K562 (cell line): ENCODE measurements around the gene ESRRB. TPM values are rescaled to one million over a fixed set of nuclear protein-coding genes. Genes with fewer than 3 reads are reported as not detected.

ENCODE experiments used
- ATAC-seq: fragments of 200-7000 bp; cut with Tn5 transposase; 3 replicates; pipeline ENCODE4 v1.9.1; 2020; ENCODE audit warnings: moderate library complexity
- BruUV-seq: library from RNA; stranded (reverse); fragments of 400-500 nt; replicated peaks from 2 replicates; lab custom pipeline; 2021; lab: Mats Ljungman, UMichigan
- CTCF ChIA-PET: fragments of 300-600 bp; formaldehyde crosslinking; extraction: SDS; loops from one replicate; lab custom pipeline; 2021; ENCODE audit warnings: low intra/inter-chr PET ratio; lab: Yijun Ruan, JAX
- POLR2A ChIA-PET: fragments of 300-600, 350-650 bp; sonication (Branson Sonifier 250); formaldehyde crosslinking; extraction: SDS; loops from one replicate; lab custom pipeline; 2021; ENCODE audit warnings: antibody characterized with exemption, inconsistent platforms; lab: Yijun Ruan, JAX
- DNase-seq, 4 experiments: peaks; one replicate each; pipeline versions ENCODE4 v3.0.0 to v3.0.0-alpha.2; 2011 to 2018; ENCODE audit warnings: low spot score in 3 of 4, mixed read lengths in 3 of 4; ENCODE audit errors: extremely low read depth in 1 of 4
- FAIRE-seq: peaks from 2 replicates; lab custom pipeline; 2011; peaks lifted over from hg19 to GRCh38; lab: Jason Lieb, UNC
- H2AFZ ChIP-seq: 2 replicates; pipeline ENCODE4 v1.6.0; 2011; ENCODE audit warnings: low read depth, low read length, control low read depth, inconsistent platforms
- H3K27ac ChIP-seq: fragments of 200-600 bp; 3 replicates; pipeline ENCODE4 v1.8.0; 2011; ENCODE audit warnings: low read depth, mild to moderate bottlenecking, control low read depth, inconsistent platforms, low read length, moderate library complexity, mixed read lengths; ENCODE audit errors: extremely low read depth
- H3K27me3 ChIP-seq, 2 experiments: fragments of 300-600 bp in 1 of 2; 2 replicates in 1 of 2; 3 replicates in 1 of 2; pipeline versions ENCODE4 v1.6.0 to v1.8.0; 2011; ENCODE audit warnings: inconsistent platforms in 2 of 2, low read length in 2 of 2, mild to moderate bottlenecking in 1 of 2, mixed read lengths in 1 of 2, moderate library complexity in 1 of 2; ENCODE audit not compliant: control insufficient read depth in 2 of 2, insufficient read depth in 2 of 2
- H3K36me3 ChIP-seq: fragments of 300-600 bp; 3 replicates; pipeline ENCODE4 v1.8.0; 2011; ENCODE audit warnings: mild to moderate bottlenecking, low read length, inconsistent platforms; ENCODE audit not compliant: control insufficient read depth, insufficient read depth
- H3K4me1 ChIP-seq, 2 experiments: fragments of 200-600 bp in 1 of 2; replicated peaks in 1 of 2; 2 replicates in 1 of 2; 3 replicates in 1 of 2; pipeline versions ENCODE4 v1.5.1 to v1.8.0; 2011; ENCODE audit warnings: inconsistent platforms in 2 of 2, low read length in 2 of 2, mild to moderate bottlenecking in 1 of 2, mixed read lengths in 1 of 2, moderate library complexity in 1 of 2; ENCODE audit not compliant: control insufficient read depth in 2 of 2, insufficient read depth in 2 of 2
- H3K4me2 ChIP-seq: 2 replicates; pipeline ENCODE4 v1.6.1; 2011; ENCODE audit warnings: low read length, control low read depth, inconsistent platforms, mixed read lengths; ENCODE audit not compliant: insufficient read depth
- H3K4me3 ChIP-seq: fragments of 200-600 bp; sonication (generic), shearing (Covaris generic); 2 replicates; pipeline ENCODE4 v1.5.1; 2016; ENCODE audit warnings: control low read depth, inconsistent platforms
- H3K79me2 ChIP-seq: fragments of 200-600 bp; 3 replicates; pipeline ENCODE4 v1.8.0; 2011; ENCODE audit warnings: low read length, inconsistent platforms; ENCODE audit not compliant: control insufficient read depth, insufficient read depth
- H3K9ac ChIP-seq, 2 experiments: 2 replicates each; pipeline versions ENCODE4 v1.6.0 to v1.6.1; 2011; ENCODE audit warnings: low read depth in 2 of 2, low read length in 2 of 2, control low read depth in 1 of 2, inconsistent platforms in 1 of 2, mild to moderate bottlenecking in 1 of 2, mixed read lengths in 1 of 2; ENCODE audit not compliant: insufficient read depth in 1 of 2
- H3K9me1 ChIP-seq: one replicate; pipeline ENCODE4 v1.6.0; 2011; ENCODE audit warnings: inconsistent platforms, mild to moderate bottlenecking, low read length, moderate library complexity; ENCODE audit not compliant: control insufficient read depth, insufficient read depth
- H3K9me3 ChIP-seq: replicated peaks from 2 replicates; pipeline ENCODE4 v1.5.1; 2011; ENCODE audit warnings: low read depth, low read length, inconsistent platforms; ENCODE audit not compliant: control insufficient read depth, insufficient read depth
- H4K20me1 ChIP-seq: replicated peaks from 2 replicates; pipeline ENCODE4 v1.6.1; 2011; ENCODE audit warnings: low read length, inconsistent platforms, mixed read lengths; ENCODE audit not compliant: control insufficient read depth, insufficient read depth
- ATF1 ChIP-seq, 2 experiments: fragments of 450-650 bp in 1 of 2; IDR thresholded peaks; 2 replicates each; pipeline ENCODE4 v1.6.1; 2016; ENCODE audit warnings: missing compliant biosample characterization in 1 of 2, missing genetic modification characterization in 1 of 2
- MIER1 ChIP-seq: fragments of 450-650 bp; IDR thresholded peaks from 2 replicates; pipeline ENCODE4 v1.6.1; 2016; ENCODE audit warnings: antibody characterized with exemption, mild to moderate bottlenecking, low read depth
- ZFP1 ChIP-seq: fragments of 450-650 bp; formaldehyde crosslinking; IDR thresholded peaks from 2 replicates; pipeline ENCODE4 v1.4.0; 2020; ENCODE audit warnings: mild to moderate bottlenecking, mixed read lengths
- WGBS: fragments of 100-300 bp; shearing (Covaris generic); methylation state at CpG from one replicate; pipeline ENCODE4 v1.1.6; 2016; ENCODE audit warnings: low coverage, mixed read lengths; ENCODE audit not compliant: insufficient coverage; ENCODE audit errors: missing lambda C conversion rate; 5-methylcytosine and 5-hydroxymethylcytosine counted together
- in situ Hi-C: fragments of 300-500 bp; cut with MboI; formaldehyde crosslinking; loops from 4 replicates; pipeline ENCODE4 v1.15.0; 2018; ENCODE audit warnings: inconsistent platforms, mixed read lengths
- intact Hi-C: fragments of 100-400 bp; cut with micrococcal nuclease; formaldehyde crosslinking; loops from 2 replicates; pipeline ENCODE4 v1.14.2; 2022
- polyA plus RNA-seq, 8 experiments: library from polyadenylated mRNA; depleted of rRNA in 4 of 8; stranded (reverse) in 5 of 8; unstranded in 3 of 8; fragments of >200 nt; fragmentation: Nextera tagmentation in 2 of 8; fragmentation: Illumina TruSeq in 1 of 8; extraction: Ambion mirVana in 2 of 8; extraction: Trizol in 1 of 8; gene quantifications; 2 replicates each; pipeline versions ENCODE4 v1.2.1 to v1.2.3, GENCODE V29; 2011 to 2014; ENCODE audit warnings: inconsistent platforms in 1 of 8, missing spikeins in 1 of 8
- total RNA-seq, 7 experiments: library from RNA; depleted of rRNA in 6 of 7; stranded (reverse); fragments of >200 nt in 6 of 7; fragmentation: Illumina TruSeq in 2 of 7; extraction: Trizol in 2 of 7; gene quantifications; 2 replicates each; pipeline versions ENCODE4 v1.2.1 to v1.2.3, GENCODE V29; 2011 to 2021; ENCODE audit warnings: low replicate concordance in 1 of 7
- TF ChIP-seq, protein P1 (sequence below): fragments of 250-450 bp; sonication (Bioruptor Pico); IDR thresholded peaks from 2 replicates; pipeline ENCODE4 v1.4.0; 2020; ENCODE audit warnings: mild to moderate bottlenecking, moderate library complexity
- TF ChIP-seq, protein P2 (sequence below): fragments of 450-650 bp; IDR thresholded peaks from 2 replicates; pipeline ENCODE4 v1.6.1; 2018; ENCODE audit not compliant: partially characterized antibody

Gene ESRRB
- total and polyA plus RNA-seq, 9 of the 15 experiments (the other 6 are each of a cell fraction or from before 2014, with no cell fraction given), result 3.2 to 24.7 (median 14.5) TPM

DNA sequence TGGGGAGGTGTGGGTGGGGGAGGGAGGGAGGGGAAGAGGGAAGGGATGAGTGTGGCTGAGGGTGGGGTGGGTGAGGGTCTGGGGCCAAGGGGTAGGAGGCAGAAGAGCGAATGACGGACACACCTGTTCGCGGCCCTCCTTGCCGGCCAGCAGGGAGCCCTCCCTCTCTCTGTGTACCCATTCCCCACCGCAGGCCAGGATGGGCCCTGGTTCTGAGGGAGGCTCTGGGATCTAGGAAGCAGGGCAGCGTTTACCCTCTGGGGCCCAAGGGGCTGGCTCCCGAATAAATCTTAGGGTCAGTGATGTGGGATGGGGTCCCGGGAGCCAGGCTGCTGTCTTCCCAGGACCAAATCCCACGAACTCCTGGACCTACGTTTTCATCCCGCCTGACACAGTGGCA lies 46.0 kb upstream of the ESRRB start (continued):
- TF ChIP-seq, protein P1, sequence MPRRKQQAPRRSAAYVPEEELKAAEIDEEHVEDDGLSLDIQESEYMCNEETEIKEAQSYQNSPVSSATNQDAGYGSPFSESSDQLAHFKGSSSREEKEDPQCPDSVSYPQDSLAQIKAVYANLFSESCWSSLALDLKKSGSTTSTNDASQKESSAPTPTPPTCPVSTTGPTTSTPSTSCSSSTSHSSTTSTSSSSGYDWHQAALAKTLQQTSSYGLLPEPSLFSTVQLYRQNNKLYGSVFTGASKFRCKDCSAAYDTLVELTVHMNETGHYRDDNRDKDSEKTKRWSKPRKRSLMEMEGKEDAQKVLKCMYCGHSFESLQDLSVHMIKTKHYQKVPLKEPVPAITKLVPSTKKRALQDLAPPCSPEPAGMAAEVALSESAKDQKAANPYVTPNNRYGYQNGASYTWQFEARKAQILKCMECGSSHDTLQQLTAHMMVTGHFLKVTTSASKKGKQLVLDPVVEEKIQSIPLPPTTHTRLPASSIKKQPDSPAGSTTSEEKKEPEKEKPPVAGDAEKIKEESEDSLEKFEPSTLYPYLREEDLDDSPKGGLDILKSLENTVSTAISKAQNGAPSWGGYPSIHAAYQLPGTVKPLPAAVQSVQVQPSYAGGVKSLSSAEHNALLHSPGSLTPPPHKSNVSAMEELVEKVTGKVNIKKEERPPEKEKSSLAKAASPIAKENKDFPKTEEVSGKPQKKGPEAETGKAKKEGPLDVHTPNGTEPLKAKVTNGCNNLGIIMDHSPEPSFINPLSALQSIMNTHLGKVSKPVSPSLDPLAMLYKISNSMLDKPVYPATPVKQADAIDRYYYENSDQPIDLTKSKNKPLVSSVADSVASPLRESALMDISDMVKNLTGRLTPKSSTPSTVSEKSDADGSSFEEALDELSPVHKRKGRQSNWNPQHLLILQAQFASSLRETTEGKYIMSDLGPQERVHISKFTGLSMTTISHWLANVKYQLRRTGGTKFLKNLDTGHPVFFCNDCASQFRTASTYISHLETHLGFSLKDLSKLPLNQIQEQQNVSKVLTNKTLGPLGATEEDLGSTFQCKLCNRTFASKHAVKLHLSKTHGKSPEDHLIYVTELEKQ, result no peak
- TF ChIP-seq ATF1 (CRISPR knock-in tag; IDR thresholded peaks at IDR 0.05), result no peak
- no peak for TF ChIP-seq ATF1 (tag; IDR thresholded peaks at IDR 0.05)
- no peak for TF ChIP-seq ZFP1 (CRISPR knock-in tag)

DNA sequence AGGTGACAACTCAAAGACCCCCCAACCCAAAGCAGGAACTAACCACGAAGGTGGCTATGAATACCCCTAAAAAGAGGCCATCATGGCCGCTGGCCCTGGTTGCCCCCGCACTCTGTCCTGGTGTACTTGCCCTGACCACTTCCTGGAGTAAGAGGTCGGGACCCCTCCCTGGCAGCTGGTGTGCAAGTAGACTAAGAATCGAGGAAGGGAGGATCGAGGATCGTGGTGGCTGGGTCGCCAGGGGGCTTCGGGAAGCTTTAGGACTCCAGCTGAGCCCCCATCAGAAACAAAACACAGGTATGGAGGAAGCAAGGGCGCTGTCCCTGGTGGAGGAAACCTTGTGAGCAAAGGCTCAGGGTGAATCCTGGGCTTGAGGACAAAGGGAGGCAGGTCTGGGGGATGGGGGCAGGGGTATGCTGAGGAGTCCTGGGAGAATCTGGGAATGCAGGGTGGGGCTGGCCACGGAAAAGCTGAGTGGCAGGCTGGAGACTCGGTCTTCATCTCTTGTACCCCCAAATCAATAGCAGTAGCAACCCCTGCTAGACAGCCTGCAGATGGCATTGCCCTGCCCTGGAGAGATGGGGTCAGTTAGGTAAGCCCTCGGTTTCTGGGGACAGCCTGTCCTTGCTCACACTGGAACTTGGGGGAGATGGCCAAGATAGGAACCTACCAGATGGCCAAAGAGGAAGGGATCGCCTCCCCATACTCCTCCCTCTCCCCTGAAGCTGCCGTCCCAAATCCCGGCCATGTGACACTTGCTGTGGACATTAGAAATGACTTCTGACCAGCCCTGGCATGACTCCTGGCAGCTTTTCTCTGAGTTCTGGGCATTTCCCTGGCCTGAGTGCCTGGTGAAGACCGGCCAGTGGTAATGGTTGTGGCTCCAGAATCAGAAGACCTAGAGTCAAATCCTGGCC lies 45.3 kb upstream of the ESRRB start:
- BruUV-seq, result no TSS peak
- CTCF ChIA-PET, result interaction anchor here (0.6 kb wide), 1 partner anchor 513 kb away, joined by 3 read pairs; no protein-coding TSS in a partner anchor
- no peak for ATAC-seq
- H3K27me3 ChIP-seq, result no peaks in the 10 kb centered on the region
- in situ Hi-C loops, result no loop called here
- no peaks in the 10 kb centered on the region for H3K9me3 ChIP-seq
- no peak overlapping the region for H3K4me3 ChIP-seq
- H4K20me1 ChIP-seq, result no peaks in the 10 kb centered on the region
- DNase-seq, result no peak
- H3K4me1 ChIP-seq, result no peaks in the 10 kb centered on the region; a peak in 1 of 5 replicates
- TF ChIP-seq, protein P2, sequence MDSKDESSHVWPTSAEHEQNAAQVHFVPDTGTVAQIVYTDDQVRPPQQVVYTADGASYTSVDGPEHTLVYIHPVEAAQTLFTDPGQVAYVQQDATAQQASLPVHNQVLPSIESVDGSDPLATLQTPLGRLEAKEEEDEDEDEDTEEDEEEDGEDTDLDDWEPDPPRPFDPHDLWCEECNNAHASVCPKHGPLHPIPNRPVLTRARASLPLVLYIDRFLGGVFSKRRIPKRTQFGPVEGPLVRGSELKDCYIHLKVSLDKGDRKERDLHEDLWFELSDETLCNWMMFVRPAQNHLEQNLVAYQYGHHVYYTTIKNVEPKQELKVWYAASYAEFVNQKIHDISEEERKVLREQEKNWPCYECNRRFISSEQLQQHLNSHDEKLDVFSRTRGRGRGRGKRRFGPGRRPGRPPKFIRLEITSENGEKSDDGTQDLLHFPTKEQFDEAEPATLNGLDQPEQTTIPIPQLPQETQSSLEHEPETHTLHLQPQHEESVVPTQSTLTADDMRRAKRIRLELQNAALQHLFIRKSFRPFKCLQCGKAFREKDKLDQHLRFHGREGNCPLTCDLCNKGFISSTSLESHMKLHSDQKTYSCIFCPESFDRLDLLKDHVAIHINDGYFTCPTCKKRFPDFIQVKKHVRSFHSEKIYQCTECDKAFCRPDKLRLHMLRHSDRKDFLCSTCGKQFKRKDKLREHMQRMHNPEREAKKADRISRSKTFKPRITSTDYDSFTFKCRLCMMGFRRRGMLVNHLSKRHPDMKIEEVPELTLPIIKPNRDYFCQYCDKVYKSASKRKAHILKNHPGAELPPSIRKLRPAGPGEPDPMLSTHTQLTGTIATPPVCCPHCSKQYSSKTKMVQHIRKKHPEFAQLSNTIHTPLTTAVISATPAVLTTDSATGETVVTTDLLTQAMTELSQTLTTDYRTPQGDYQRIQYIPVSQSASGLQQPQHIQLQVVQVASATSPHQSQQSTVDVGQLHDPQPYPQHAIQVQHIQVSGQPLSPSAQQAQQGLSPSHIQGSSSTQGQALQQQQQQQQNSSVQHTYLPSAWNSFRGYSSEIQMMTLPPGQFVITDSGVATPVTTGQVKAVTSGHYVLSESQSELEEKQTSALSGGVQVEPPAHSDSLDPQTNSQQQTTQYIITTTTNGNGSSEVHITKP, result peak; percentile 28
- no peak for TF ChIP-seq MIER1
- TF ChIP-seq, all 486 proteins: peak for 1
- Histone ChIP-seq H3K9ac (no peak overlapping the region), H3K36me3 (0 out of 3 replicates have a peak, but pooled peaks cover 2% of the 10 kb centered on the region), H3K9me1 (no peaks in the 10 kb centered on the region), H2AFZ (no peak overlapping the region), H3K27ac (no peak overlapping the region), H3K4me2 (no peak overlapping the region), H3K79me2 (no peaks in the 10 kb centered on the region)
- no peak for FAIRE-seq
- intact Hi-C loops, result no loop called here
- POLR2A ChIA-PET, result interaction anchor here (0.6 to 1.3 kb wide), 2 partner anchors 12 to 275 kb away, joined by 3 to 5 read pairs; no protein-coding TSS in a partner anchor
- WGBS, result 90% methylated on average over 13 of the region's 17 CpGs
